Kidney (tissue), 14 donors: ENCODE data around the gene TREML2. TPM values are rescaled to one million over a fixed set of nuclear protein-coding genes. Genes with fewer than 3 reads are reported as not detected.

ENCODE experiments used
- DNase-seq, 5 donors: peaks; one replicate each; pipeline ENCODE4 v3.0.0-alpha.2; 2013 to 2020
- FAIRE-seq: peaks from 2 replicates; lab custom pipeline; 2012; peaks lifted over from hg19 to GRCh38; lab: Jason Lieb, UNC
- H3K27ac ChIP-seq, 2 donors: one replicate each; pipeline ENCODE4 v1.7.0; 2013; ENCODE audit warnings: low read depth in 2 of 2, low read length in 2 of 2, inconsistent platforms in 1 of 2
- H3K27me3 ChIP-seq: one replicate; pipeline ENCODE4 v1.7.1; 2013; ENCODE audit warnings: low read length, inconsistent platforms; ENCODE audit not compliant: control insufficient read depth, insufficient read depth
- H3K36me3 ChIP-seq, 3 donors: one replicate each; pipeline versions ENCODE4 v1.7.0 to v1.7.1; 2013; ENCODE audit warnings: low read length in 3 of 3, control low read depth in 1 of 3, inconsistent platforms in 1 of 3; ENCODE audit not compliant: insufficient read depth in 3 of 3, control insufficient read depth in 2 of 3
- H3K4me1 ChIP-seq, 3 donors: one replicate each; pipeline versions ENCODE4 v1.7.0 to v1.7.1; 2013; ENCODE audit warnings: low read length in 3 of 3, inconsistent platforms in 1 of 3, low read depth in 1 of 3; ENCODE audit not compliant: control insufficient read depth in 2 of 3, insufficient read depth in 2 of 3
- H3K4me3 ChIP-seq, 3 donors: one replicate each; pipeline versions ENCODE4 v1.7.0 to v1.8.1; 2013; ENCODE audit warnings: low read length in 3 of 3, control low read depth in 1 of 3, inconsistent platforms in 1 of 3
- H3K9ac ChIP-seq, 3 donors: one replicate each; pipeline versions ENCODE4 v1.7.0 to v1.7.1; 2013; ENCODE audit warnings: low read length in 3 of 3, control low read depth in 1 of 3, inconsistent platforms in 1 of 3
- H3K9me3 ChIP-seq, 3 donors: one replicate each; pipeline versions ENCODE4 v1.7.0 to v1.7.1; 2013; ENCODE audit warnings: low read length in 3 of 3, control low read depth in 1 of 3, inconsistent platforms in 1 of 3; ENCODE audit not compliant: control insufficient read depth in 2 of 3, insufficient read depth in 1 of 3
- intact Hi-C: fragments of 100-400 bp; cut with DNase I; formaldehyde crosslinking; loops from one replicate; pipeline ENCODE4 v1.11.1; 2022
- polyA plus RNA-seq: library from polyadenylated mRNA; stranded (reverse); fragments of 350-450 nt; fragmentation: Illumina TruSeq; extraction: RNeasy Lipid Tissue Mini Kit (QIAGEN cat#74804); gene quantifications from one replicate; pipeline ENCODE4 v1.2.3, GENCODE V29; 2014; ENCODE audit warnings: low read depth, low replicate concordance; ENCODE audit not compliant: insufficient read depth
- total RNA-seq: library from RNA; stranded (reverse); fragmentation: NEBNext Ultra II Directional; extraction: Animal tissue kit (Norgen Biotek cat#: 25700); gene quantifications from one replicate; pipeline ENCODE4 v1.2.1, GENCODE V29; 2021
- TF ChIP-seq, protein P1 (sequence below): IDR thresholded peaks from 3 replicates; pipeline ENCODE4 v1.5.1; 2012; ENCODE audit warnings: mild to moderate bottlenecking, moderate library complexity, borderline replicate concordance; ENCODE audit not compliant: insufficient read depth; ENCODE audit errors: extremely low read depth
- donor health status: control.
- donor health status: control.
- donor health status: control.
- donor health status: control.
- donor health status: control.
- donor health status: DM: yes; HTN: yes; CAD: no.
- donor health status: Normal renal cell carcinoma (clear cell type).

The TREML2 gene
- total and polyA plus RNA-seq, 2 donors from 2014 or later, result 0.41 TPM; not detected in 1

DNA sequence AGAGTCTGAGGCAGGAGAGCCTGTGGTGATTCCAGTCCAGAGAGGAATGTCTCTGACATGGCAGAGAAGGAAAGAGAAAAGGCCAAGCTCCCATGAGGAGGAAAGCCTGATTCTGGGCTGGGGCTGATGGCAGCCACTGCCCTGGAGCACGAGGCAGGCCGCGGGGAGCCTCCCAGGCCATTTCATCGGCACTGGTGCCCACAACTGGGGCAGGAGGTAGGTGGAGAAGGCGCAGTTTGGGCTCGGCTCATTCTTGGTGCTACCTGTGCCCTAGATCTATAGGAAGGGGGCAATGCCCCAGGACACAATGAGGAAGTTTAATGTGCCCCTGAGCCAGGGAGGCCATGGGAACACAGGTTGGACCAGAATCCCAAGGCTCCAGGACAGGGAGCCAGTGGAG is 44.2 kb downstream of the TREML2 start:
- TF ChIP-seq, protein P1, sequence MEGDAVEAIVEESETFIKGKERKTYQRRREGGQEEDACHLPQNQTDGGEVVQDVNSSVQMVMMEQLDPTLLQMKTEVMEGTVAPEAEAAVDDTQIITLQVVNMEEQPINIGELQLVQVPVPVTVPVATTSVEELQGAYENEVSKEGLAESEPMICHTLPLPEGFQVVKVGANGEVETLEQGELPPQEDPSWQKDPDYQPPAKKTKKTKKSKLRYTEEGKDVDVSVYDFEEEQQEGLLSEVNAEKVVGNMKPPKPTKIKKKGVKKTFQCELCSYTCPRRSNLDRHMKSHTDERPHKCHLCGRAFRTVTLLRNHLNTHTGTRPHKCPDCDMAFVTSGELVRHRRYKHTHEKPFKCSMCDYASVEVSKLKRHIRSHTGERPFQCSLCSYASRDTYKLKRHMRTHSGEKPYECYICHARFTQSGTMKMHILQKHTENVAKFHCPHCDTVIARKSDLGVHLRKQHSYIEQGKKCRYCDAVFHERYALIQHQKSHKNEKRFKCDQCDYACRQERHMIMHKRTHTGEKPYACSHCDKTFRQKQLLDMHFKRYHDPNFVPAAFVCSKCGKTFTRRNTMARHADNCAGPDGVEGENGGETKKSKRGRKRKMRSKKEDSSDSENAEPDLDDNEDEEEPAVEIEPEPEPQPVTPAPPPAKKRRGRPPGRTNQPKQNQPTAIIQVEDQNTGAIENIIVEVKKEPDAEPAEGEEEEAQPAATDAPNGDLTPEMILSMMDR, result no peak
- H3K27ac ChIP-seq, result no peak overlapping the region
- no peaks in the 10 kb centered on the region for H3K9me3 ChIP-seq
- H3K4me3 ChIP-seq, result no peak overlapping the region
- H3K9ac ChIP-seq, result no peak overlapping the region
- intact Hi-C loops, result no loop called here
- DNase-seq (no peak), FAIRE-seq (no peak)
- no peaks in the 10 kb centered on the region for H3K27me3 ChIP-seq
- no peaks in the 10 kb centered on the region for H3K36me3 ChIP-seq
- H3K4me1 ChIP-seq, result peaks cover 0 to 3% (median 0%) of the 10 kb centered on the region in 3 donors

DNA sequence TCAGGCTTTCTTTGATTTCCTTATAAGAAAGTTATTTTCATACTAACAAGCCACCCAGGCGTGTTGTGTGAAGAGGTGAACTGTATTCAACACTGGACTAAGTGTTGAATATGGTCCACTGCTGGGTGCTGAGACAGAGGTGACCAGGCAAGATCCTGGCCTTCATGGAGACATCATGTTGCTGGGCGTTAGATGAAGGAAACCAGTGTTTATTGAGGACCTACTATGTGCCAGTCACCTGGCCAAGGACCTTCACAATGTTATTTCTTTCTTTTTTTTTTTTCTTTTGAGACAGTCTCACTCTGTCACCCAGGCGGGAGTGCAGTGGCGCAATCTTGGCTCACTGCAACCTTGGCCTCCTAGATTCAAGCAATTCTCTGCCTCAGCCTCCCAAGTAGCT is 44.9 kb downstream of the TREML2 start:
- TF ChIP-seq, protein P1, result no peak
- no peak for FAIRE-seq

DNA sequence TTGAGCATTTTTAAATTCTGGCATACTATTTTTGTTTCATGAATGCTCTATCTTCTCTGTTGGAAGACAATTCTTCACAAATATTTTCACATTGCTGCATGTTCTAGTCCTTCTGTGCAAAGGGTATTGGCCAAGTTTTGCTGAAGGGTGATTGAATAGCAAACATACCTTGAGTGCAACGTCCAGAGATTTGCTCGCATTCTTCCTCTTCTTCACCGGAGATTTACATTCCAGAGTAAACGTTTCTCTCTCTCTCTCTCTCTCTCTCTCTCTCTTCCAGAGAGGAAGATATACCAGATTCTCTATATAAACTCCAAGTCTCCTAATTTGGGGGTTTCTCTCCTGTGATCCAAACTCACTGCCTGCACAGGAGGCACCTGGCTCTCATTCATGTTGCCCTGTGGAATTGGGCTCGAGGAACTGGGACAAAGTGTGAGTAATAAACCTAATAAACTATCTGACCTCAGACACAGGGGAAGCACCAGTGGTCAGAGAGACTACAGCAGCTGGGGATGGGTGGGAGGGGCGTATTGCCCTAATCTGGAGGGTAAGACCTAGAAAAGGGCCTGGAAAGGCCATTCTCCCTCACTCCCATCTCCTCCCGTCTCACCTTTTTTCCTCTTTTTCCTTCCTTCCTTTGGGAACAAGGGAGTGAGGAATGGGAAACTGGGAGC is 45.7 kb downstream of the TREML2 start:
- Histone ChIP-seq H3K36me3 (no peaks in the 10 kb centered on the region), H3K4me1 (peaks cover 0 to 3% (median 0%) of the 10 kb centered on the region in 3 donors), H3K27ac (no peak overlapping the region), H3K9me3 (no peaks in the 10 kb centered on the region), H3K27me3 (no peaks in the 10 kb centered on the region), H3K9ac (no peak overlapping the region), H3K4me3 (no peak overlapping the region)
- no peak for FAIRE-seq
- TF ChIP-seq, protein P1, result no peak
- DNase-seq, result no peak
- intact Hi-C loops, result no loop called here

More for the DNA sequence above, 44.9 kb downstream of the TREML2 start:
- H3K27me3 ChIP-seq, result no peaks in the 10 kb centered on the region
- H3K4me3 ChIP-seq, result no peak overlapping the region
- H3K4me1 ChIP-seq, result peaks cover 0 to 3% (median 0%) of the 10 kb centered on the region in 3 donors
- H3K9ac ChIP-seq, result no peak overlapping the region
- intact Hi-C loops, result no loop called here
- no peak for DNase-seq
- H3K27ac ChIP-seq, result no peak overlapping the region
- no peaks in the 10 kb centered on the region for H3K9me3 ChIP-seq
- H3K36me3 ChIP-seq, result no peaks in the 10 kb centered on the region
